ENCODE data around the gene RNF217.

Gene RNF217

GRCh38 chr6:124991764-124992295, 29.6 kb downstream of the RNF217 start:
- no peak for DNase-seq

DNA sequence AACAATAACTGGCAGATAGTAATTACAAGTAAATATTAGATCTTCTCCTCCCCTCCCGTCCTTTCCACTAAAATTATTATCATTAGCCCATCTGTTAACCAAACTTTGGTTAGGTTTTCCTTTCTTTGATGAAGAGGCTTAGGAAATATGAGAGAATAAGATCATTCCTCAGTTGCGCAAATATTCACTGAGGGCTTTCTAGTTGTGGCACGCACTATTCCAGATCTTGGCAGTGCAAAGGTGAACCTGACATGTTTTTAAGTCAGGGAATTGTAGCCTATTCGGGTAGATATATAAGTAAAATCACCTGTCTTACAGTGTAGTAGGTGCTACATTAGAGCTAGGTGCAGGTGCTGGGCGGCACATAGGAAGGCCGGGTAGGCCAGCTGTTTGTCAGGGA, 31.1 kb downstream of the RNF217 start:
- no peak for DNase-seq

DNA sequence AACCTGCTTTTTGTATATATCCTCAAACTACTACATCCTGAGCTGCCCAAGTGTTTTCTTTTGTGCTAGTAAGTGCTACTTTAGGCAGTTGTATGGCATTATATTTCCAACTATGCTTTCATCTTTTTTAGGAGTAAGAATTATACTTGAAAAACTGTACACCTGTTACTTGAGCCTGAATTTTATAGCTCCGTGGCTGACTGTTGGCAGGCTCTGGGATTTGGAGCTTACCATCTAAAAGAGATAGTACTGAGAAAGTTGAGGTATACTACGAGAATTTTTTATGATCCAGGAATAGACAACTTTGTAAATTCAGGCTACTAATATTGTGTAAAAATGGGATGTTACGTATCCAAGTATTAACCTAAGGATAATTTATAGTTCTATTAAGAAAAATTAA, 32.4 kb downstream of the RNF217 start:
- DNase-seq: no peak

DNA sequence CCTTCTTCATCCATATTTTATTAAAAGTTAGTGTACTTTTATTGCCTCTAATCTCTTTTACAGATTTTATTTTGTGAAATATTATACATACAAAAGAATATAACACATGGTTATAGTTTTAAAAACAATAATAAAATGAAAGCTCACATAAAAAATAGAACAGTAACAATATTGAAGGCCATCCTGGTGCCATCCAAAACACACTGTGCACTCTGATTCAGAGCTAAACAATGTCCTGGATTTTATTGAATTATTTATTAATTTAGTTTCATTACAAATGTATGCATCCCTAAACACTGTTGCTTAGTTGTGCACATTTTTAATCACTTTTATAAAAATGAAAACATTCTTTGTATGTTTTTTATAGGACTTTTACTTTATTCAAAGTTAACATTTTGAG, 32.9 kb downstream of the RNF217 start:
- DNase-seq: no peak

DNA sequence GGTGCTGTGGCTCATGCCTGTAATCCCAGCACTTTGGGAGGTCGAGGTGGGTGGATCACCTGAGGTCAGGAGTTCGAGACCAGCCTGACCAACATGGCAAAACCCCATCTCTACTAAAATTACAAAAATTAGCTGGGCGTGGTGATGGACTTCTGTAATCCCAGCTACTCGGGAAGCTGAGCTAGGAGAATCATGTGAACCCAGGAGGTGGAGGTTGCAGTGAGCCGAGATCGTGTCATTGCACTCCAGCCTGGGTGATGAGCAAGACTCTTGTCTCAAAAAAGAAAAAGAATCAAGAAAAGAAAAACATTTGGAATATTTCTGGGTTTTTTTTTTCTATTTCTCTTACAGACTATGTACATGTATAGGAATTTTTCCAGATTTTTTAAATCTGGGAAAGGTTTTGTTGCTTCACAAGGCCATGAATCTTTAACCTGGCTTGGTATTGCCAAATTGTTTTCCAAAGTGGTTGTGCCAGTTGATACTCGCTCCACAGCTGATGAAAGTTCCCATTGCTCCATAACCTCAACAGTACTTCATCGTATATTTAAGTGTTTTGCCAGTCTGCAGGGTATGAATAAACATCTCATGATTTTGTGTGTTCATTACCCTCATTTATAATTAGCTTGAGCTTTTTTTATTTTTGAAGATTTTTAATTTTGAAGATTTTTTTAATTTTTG, 33.5 kb downstream of the RNF217 start:
- DNase-seq: no peak

GRCh38 chr6:124996411-124996810, 34.2 kb downstream of the RNF217 start:
- DNase-seq: no peak

GRCh38 chr6:124997196-124997875, 35.1 kb downstream of the RNF217 start:
- DNase-seq: no peak

GRCh38 chr6:124999105-124999764, 37.0 kb downstream of the RNF217 start:
- DNase-seq: no peak

DNA sequence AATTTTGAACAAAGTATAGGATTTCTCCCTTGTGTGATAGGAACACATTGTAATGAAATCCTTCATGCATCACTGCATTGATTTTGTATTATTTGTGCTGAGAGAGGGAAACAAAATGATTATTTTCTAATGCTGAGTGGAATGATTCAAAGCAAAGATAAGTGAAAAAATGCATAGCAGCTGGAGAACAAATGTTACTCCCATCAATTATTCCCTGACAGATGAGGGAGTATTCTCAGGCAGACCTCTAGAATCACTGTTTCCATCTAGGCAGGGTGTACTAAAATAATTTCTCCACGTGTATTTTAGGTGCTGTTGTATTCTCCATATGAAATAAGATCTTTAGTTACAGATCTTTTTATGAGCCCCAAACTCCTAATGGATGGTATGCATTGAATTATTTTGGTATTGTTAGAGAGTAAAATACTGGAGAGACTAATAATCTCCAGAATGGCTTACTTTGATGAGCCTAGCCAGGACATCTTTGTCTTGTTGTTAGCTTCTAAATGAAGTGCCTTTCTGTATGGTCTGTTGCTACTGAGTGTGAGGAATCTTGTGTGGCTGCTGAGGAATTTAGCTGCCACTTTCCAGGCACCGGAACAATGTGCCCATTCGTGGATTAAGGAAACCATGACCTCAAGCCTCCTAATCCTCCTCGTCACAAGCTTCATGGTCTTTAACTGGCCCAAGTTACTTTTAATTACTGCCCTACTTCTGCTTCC, 39.6 kb downstream of the RNF217 start:
- no peak for DNase-seq

DNA sequence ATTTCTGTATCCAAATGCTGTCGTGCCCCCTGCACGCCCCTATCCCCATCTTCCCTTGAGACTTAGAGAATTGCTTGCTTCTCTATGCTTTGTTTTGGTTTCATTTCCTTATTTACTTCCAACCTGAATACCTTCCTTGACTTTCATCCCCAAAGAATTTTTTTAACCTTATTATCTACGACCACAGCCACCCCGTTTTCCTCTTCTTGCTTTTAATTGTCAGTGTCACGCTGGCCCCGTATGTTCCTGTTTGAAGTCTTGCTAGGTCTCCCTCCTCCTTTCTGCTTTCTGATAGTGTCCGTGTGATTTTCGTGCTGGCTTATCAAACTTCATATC, 40.1 kb downstream of the RNF217 start:
- no peak for DNase-seq

GRCh38 chr6:125003070-125003469, 40.8 kb downstream of the RNF217 start:
- DNase-seq: no peak

GRCh38 chr6:125004198-125004597, 42.0 kb downstream of the RNF217 start:
- DNase-seq: no peak

- no peak for DNase-seq
Measured at GRCh38 chr6:125004797-125005595, 42.8 kb downstream of the RNF217 start.

DNA sequence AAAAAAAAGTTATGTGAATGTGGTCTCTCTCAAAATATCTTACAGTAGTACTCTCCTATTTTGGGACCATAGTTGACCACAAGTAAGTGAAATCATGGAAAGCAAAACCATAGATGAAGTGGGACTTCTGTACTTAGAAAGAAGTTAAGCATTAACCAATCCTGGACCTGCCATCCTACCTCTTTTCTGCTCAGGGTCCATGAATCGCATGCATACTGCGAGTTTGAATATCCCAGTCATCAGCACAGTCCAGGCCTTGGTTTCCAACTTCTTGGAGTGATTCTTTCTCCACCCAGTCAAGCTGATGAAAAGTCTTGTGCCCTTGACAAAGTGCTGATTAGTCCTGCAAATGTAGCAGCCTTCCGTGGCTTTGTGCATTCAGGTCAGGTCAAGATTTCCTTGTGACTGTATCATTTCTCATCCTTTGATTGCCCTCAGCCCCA, 46.0 kb downstream of the RNF217 start:
- DNase-seq: no peak

- DNase-seq: no peak
Measured at GRCh38 chr6:125008957-125009356, 46.7 kb downstream of the RNF217 start.

GRCh38 chr6:125009578-125009977, 47.3 kb downstream of the RNF217 start:
- DNase-seq: no peak

GRCh38 chr6:125013938-125014660, 51.9 kb downstream of the RNF217 start:
- no peak for DNase-seq

- no peak for DNase-seq
Measured at GRCh38 chr6:125014661-125014957, 52.4 kb downstream of the RNF217 start.

DNA sequence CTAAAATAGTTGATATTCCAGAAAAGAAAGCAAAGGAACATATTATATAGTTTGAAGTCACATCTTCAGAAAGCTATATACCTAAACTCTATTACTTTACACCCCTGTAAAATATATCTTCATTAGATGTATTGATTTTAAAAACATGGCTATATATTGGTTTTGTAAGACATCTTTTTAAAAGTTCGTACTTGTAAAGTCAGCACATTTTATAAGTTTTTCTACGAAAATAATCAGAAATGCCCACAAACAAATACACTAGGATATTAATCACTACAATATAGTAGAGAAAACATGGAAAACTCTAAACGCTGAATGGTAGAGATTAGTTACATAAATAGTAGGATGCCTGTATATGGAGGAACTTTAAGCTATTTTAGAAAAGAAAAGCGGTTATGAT, 52.9 kb downstream of the RNF217 start:
- no peak for DNase-seq

DNA sequence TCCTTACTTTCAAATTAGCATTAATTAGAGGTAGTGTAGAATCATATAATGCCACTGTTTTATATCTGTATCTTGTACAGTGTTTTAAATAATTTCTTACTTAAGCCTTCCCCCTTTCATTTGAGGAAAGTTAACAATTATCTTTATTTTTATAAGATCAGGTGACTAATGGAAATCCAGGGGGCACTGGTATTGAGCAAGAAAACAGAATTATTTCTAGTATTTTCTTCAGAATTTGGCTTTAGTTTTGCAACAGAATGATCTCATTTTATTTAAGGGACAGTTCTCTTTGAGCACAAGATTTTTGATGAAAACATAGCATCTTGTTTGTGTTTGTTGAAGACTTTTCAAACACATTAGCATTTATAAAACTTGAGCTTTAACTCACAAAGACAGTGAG, 55.9 kb downstream of the RNF217 start:
- no peak for DNase-seq

DNA sequence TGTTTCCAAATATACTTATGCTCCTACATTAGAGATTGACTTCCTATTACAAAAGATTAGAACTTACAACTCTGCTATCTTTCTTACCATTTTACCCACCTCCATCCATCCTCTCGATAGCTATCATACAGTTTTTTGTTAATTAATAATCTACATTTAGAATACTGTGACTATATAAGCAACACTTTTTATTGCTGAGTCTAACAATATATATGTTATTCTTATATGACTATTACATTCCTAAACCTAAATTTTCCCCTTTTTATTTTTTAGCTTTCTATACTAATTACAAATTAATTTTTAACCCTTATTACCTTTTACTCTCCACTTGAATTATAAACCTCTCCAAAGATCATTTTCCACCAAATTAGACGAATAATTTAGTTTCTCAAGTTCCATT, 57.0 kb downstream of the RNF217 start:
- no peak for DNase-seq

GRCh38 chr6:125019918-125020317, 57.7 kb downstream of the RNF217 start:
- no peak for DNase-seq

Data from NCI-H526 treated with DMSO at 0.1 percent for 48 hours (cell line).